Measurements from ENCODE around the gene LRPPRC.
"Not testable (repeated sequence)": the region's sequence is repeated elsewhere in the genome, so short reads cannot be mapped to it uniquely, and the experiment has no call there.

LRPPRC gene

DNA sequence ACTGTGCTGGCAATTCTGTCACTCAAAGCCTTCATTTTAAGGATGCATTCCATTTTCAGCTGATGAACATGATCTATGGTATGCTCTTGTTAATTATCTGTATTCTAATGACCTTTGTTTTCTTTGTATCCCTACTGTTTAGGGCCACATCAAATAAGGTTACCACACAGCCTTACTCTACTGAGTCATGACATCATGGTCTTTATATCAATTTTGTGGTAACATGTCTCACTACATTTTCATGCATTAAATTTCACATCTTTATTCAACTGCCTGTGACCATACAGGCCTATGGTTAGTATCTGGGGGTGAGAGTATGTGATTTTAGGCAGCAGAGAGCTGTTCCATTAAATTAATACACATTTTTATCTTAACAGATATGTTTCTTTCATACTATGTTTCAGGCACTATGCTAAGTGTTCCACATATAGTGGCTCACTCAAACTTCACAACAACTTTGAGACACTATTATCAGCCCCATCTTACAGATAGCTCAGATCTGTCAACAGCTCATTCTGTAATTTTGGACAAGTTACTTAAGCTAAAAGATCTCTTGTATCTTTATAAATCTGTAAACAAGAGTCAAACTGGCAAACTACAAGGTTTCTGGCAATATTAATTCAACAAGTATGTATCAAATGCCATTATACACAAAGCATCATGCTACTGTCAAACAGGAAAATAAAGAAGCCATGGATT is 18.0 kb downstream of the LRPPRC start:
- DNase-seq: no peak

- no peak for DNase-seq
Measured at GRCh38 chr2:43960921-43961320, 34.9 kb downstream of the LRPPRC start.

DNA sequence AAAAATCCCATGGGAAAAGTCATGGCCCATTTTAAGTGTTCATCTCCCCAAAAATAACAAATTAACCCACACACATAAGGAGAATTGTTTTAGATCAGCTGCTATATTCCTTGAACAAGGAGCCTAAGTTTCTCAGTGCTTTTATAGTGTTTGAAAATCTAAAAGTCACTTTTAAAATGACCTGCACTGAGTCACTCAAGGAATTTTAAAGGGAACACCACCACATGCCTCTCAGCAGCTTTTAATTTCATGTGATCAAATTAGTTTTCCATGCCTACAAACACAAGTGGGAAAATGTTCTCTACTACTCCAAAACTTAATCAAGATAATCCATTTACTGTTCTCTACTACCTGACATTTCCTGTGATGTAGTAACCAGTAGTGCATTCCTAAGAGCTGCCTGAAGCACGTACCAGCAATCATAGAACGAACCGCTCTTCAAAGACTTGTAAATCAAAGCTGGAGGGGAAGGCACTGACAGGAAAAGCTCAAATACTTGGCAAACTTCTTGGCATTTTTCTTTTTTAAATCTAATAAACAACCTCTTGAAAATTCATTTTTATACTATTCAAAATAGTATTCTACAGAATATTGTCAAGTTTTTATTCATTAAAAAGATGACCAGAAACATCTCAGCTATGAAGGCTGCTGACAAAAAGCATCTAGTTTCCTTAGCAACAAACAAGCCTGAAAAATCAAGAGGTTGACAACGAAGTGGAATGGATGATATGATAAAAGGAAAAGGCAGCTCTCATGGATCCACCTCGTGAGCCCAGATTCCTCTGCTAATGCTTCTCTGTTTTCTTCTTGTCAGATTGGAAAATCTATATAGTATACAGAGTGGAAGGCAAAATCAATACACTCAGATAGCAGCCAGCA is 37.2 kb downstream of the LRPPRC start:
- DNase-seq: no peak

DNA sequence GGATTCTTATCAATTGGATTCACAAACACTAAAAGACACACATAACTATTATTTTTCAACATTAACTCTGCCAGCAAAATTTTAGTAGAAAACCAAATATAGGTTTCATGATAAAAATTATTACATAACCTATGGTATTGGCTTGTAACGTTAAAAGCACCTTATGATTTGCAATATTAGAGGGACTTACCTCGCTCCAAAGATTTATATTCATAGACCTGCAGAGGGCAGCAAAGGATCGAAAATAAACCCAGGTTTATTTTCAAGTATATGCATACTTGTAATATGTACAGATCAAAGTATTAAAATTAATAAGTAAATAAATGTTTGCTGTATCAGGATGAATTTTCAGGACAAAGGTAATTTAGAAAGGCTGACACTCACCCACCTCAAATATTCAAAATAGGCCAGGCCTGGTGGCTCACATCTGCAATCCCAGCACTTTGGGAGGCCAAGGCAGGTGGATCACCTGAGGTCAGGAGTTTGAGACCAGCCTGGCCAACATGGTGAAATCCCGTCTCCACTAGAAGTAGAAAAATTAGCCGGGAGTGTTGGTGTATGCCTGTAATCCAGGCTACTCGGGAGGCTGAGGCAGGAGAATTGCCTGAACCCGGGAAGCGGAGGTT is 45.3 kb downstream of the LRPPRC start:
- DNase-seq: no peak

GRCh38 chr2:43948370-43948769 is 47.4 kb downstream of the LRPPRC start:
- no peak for DNase-seq

- no peak for DNase-seq
Measured at GRCh38 chr2:43946685-43947084, 49.1 kb downstream of the LRPPRC start.

DNA sequence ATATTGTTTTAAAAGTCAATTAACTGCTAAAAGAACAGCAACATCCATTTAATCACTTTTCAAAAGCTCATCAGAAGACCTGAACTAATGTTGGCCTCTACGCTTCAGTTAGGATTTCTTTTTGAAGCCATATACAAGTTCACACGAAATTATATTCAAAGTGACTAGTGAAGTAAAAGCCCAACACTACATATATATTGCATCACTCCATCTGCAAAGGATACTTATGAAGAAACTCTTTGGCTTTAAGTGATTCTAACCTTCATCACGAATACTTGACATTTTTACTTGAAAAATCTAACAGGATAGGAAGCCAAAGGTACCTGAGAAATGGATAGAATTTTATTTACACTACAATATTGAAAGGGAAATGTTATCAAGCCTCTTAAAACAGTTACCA is 50.4 kb downstream of the LRPPRC start:
- no peak for DNase-seq

GRCh38 chr2:43944915-43945314 is 50.9 kb downstream of the LRPPRC start:
- DNase-seq: no peak

GRCh38 chr2:43943809-43944452 is 51.9 kb downstream of the LRPPRC start:
- no peak for DNase-seq

DNA sequence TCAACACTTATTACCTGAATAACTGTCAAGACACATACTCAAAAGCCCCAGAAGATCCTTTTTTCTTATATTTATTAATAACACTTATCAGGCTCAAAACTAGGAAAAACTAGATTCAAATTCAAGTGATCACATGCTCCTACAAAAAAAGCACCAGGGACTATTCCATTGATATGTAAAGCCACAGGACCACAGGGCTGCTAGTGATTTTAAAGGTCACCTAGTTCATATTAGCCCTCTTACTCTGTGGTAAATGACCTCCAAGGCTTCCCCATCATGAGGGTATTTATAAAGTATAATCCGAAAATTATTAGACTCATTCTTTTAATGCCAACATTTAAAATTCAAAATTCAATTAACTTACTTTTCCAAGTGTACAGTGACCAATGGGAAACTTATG is 52.5 kb downstream of the LRPPRC start:
- no peak for DNase-seq

DNA sequence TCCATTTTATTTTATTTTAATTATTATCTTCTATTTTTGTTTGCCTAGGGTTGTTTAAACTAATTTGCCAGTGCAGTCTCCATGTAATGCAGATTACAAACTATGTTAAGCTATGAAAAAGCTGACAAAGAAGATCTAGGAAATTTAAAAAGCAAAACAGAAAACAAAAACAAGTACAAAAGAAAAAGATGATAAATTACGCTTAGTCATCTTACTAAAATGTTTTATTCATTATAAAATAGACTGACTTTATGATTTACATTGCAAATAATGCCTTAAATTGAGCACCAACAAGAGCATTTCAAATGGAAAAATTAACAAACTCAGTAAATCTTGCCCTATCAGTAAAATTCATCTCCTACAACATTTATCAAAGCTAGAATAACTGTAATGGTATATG is 52.9 kb downstream of the LRPPRC start:
- no peak for DNase-seq

DNA sequence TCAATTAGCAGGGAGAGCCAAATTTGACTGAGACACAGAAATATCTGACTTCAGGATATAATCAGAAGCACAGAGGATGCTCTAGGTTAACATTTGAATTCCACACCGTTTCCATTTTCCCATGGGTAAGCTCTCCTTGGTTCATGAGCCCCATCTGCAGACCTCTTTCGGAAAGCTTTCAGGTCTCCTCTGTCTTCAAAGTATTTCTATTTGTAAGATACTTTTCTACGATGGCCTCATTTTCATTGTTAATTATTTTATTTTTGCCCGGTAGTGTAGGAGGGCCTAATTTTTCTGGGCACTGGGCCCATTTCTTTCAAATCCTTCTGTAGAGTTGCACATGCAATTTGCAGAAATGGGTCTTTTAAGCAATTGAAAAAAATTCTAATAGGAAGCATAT is 53.8 kb downstream of the LRPPRC start:
- DNase-seq: no peak

DNA sequence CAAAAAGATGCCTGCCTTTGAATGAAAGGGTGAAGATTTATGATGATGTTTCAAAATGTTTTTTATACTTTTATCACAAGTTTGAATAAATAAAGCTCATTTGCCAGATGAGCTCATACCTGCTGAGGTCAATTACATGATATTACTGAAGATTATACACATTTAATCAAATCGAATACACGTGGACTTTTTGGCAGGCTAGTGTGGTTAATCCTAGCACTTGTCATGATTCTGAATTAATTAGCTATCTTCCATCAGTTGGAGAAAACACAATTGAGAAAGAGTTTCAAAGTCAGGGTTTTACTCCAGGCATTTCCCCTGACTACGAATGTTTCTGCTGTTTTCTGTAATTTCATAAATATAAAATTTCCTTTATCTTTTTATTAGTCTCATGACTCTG is 54.4 kb downstream of the LRPPRC start:
- DNase-seq: no peak

DNA sequence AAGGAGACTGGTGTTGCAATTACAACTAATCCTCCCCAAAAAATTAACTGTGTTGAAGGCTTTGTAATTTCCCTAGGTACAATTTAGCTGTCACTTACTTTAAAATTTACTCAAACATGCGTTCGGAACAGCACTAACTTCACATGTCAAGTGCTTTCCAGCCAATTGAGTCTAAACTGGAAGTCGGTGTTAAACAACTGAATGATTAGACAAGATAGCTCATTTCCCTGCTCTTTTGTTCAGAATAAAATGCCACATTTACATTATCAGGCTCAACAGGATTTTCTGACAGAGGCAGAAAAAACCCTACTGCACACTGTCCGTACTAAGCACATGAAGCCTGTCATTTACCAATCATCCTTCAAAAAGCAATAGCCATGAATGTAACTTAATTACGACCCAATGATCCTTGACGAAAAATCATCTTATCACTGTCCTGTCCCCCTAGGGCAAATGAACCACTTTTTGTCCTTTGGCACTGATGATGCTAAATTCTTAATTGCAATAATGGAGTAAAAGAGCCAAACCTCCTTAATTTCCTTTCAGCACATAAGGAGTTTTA is 56.0 kb downstream of the LRPPRC start:
- DNase-seq: no peak

DNA sequence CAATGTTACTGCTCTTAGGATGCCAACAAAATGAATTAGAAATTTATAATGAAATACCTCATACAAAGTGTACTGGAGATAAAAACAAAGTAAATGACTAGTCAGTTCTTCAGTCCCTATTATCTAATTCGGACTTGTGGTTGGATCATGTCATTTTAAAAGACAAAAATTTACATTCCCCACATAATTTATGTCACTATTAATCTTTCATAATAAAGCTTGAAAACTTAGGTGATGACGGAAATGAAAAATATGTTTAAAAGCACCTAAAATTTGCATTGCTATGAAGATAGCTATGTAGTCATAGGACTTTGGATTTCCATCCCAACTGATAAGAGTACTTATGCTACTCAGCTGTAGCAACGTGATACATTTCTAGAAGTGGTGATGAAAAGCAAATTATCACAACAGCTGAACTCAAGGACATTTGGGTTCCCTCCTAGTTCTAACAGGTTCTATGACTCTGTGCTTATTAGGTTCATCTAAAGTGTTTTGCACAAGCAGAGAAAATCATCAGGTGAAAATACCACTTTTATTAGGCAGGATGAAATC is 58.4 kb downstream of the LRPPRC start:
- DNase-seq: no peak

DNA sequence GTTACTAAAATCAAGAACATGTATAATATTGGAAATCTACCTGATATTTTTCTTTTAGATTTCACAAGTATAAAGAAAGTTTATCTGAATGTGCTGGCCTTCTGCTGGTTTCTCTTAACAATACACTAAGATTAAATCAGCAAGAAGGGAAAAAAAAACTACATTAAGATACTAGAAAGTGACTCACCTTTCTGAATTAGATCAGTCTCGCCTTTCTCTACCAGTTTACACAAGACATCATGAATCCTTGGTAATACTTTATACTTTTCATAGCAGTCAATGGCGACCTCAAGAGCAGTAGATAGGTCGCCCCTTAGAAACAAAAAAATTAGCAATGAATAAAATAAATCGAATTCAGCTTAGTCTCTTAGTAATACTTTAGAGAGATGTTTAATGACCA is 61.2 kb downstream of the LRPPRC start:
- no peak for DNase-seq

DNA sequence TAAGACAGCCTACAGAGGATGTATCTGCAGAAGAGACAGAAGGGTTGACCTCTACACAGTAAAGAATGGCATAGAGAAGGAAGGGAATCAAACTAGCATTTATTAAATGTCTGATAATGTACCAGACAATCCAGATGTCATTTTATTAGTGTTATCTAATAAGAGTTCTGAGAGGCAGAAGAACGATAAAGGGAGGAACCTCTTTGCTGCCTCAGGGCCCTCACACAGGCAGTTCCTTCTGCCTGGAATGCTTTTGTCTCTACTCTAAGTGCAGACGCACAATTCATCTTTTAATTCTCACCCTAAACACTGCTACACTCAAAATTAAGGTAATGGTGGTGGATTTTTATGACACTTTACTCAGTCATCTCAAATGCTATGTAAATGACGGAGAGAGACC is 64.5 kb downstream of the LRPPRC start:
- no peak for DNase-seq

GRCh38 chr2:43927442-43927841 is 68.3 kb downstream of the LRPPRC start:
- no peak for DNase-seq

- DNase-seq: no peak
Measured at GRCh38 chr2:43925431-43925830, 70.4 kb downstream of the LRPPRC start.

DNA sequence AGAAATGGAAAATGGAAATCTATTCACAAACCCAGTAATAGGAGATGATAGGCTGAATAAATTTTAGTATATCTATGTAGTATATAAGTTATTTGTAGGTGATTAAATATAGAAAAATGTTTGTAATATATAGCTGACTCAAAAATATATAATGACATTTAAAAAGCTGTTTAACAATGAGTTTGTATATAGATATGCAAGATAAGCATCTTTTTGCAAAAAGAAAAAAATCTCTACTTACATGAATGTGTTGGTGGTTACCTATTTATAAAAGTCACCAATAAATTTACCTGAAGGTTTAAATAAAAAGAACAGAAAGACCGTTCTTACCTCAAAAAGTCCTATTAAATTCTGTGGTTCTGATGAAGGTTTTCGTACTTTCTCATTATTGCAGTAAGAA is 71.3 kb downstream of the LRPPRC start:
- DNase-seq: no peak

GRCh38 chr2:43911136-43911790 is 84.5 kb downstream of the LRPPRC start:
- not testable (repeated sequence) for DNase-seq

- no peak for DNase-seq
Measured at GRCh38 chr2:43906448-43907109, 89.2 kb downstream of the LRPPRC start.

All from SIG-M5 (cell line).